G401 (cell line): ENCODE data around the gene TSC2. TPM values are rescaled to one million over a fixed set of nuclear protein-coding genes. Genes with fewer than 3 reads are reported as not detected.
"Not testable (repeated sequence)": the region's sequence is repeated elsewhere in the genome, so short reads cannot be mapped to it uniquely, and the experiment has no call there.

Source experiments
- DNase-seq: peaks from one replicate; pipeline ENCODE4 v3.0.0-alpha.2; 2015; ENCODE audit warnings: low spot score
- in situ Hi-C: cut with HindIII; loops from 2 replicates; pipeline ENCODE4 v1.10.0; 2016; ENCODE audit warnings: low sequenced_read_pairs, mixed read lengths
- total RNA-seq: library from RNA; depleted of rRNA; stranded (reverse); fragments of >200 nt; shearing (Covaris generic); gene quantifications from 2 replicates; pipeline ENCODE4 v1.2.3, GENCODE V29; 2014

TSC2 gene
- total RNA-seq, 1 experiment from 2014 or later, result 36.4 TPM

GRCh38 chr16:2009164-2009711 lies 38.5 kb upstream of the TSC2 start:
- no peak for DNase-seq
- in situ Hi-C loops, result no loop called here

- DNase-seq, result peak; percentile 87
Observed at GRCh38 chr16:2009791-2010510, 37.8 kb upstream of the TSC2 start, which contains the start of gene ZNF598. TSS of gene ZNF598 (minus strand) at chr16:2009821.

GRCh38 chr16:2011726-2012125 lies 36.1 kb upstream of the TSC2 start:
- in situ Hi-C loops, DNase-seq: not testable (repeated sequence)

More at GRCh38 chr16:2009791-2010510, 37.8 kb upstream of the TSC2 start, which contains the start of gene ZNF598:
- in situ Hi-C loops, result no loop called here

GRCh38 chr16:2013527-2013926 lies 34.3 kb upstream of the TSC2 start:
- DNase-seq, result no peak
- in situ Hi-C loops, result no loop called here

GRCh38 chr16:2015117-2015946 lies 32.5 kb upstream of the TSC2 start:
- DNase-seq, result no peak

GRCh38 chr16:2015947-2016208 lies 31.9 kb upstream of the TSC2 start:
- in situ Hi-C loops, result no loop called here
- no peak for DNase-seq

More at GRCh38 chr16:2015117-2015946, 32.5 kb upstream of the TSC2 start:
- in situ Hi-C loops, result no loop called here

- no peak for DNase-seq
- in situ Hi-C loops, result no loop called here
Observed at GRCh38 chr16:2016407-2016922, 31.3 kb upstream of the TSC2 start.

- DNase-seq, result no peak
- in situ Hi-C loops, result no loop called here
Observed at GRCh38 chr16:2019518-2019920, 28.3 kb upstream of the TSC2 start, which contains the start of gene NPW. TSS of gene NPW (plus strand) at chr16:2019785.

GRCh38 chr16:2019921-2020831 lies 27.6 kb upstream of the TSC2 start:
- in situ Hi-C loops, result no loop called here
- DNase-seq, result no peak

- no peak for DNase-seq
- in situ Hi-C loops, result no loop called here
Observed at GRCh38 chr16:2022723-2023091, 25.1 kb upstream of the TSC2 start.

- peak; percentile 89 for DNase-seq
- in situ Hi-C loops, result no loop called here
Observed at GRCh38 chr16:2023092-2024031, 24.4 kb upstream of the TSC2 start.

- in situ Hi-C loops, result no loop called here
- no peak for DNase-seq
Observed at GRCh38 chr16:2024032-2024420, 23.8 kb upstream of the TSC2 start.

- DNase-seq, result no peak
- in situ Hi-C loops, result no loop called here
Observed at GRCh38 chr16:2025251-2025650, 22.5 kb upstream of the TSC2 start.

GRCh38 chr16:2025878-2026460 lies 21.8 kb upstream of the TSC2 start:
- in situ Hi-C loops, result no loop called here
- no peak for DNase-seq

GRCh38 chr16:2026461-2027023 lies 21.2 kb upstream of the TSC2 start, which contains the start of gene NHERF2:
TSS of gene NHERF2 (plus strand) at chr16:2026902. CDS start at chr16:2027006, 104 bp downstream.
- peak; percentile 52 for DNase-seq
- in situ Hi-C loops, result no loop called here

GRCh38 chr16:2027024-2028010 lies 20.5 kb upstream of the TSC2 start:
- DNase-seq, result peak; percentile 68
- in situ Hi-C loops, result no loop called here
